K562 (cell line): ENCODE results near the gene XIRP1. TPM values are rescaled to one million over a fixed set of nuclear protein-coding genes. Genes with fewer than 3 reads are reported as not detected.
A peak's percentile ranks its signal among the peaks of the same experiment; 100 is the strongest.

ENCODE experiments used
- E2F1 ChIP-seq: sonication (generic); formaldehyde crosslinking; IDR thresholded peaks from 2 replicates; pipeline ENCODE4 v1.8.1; 2023; ENCODE audit warnings: mild to moderate bottlenecking, missing genetic modification reagents, moderate library complexity
- PATZ1 ChIP-seq: fragments of 250-450 bp; sonication (Bioruptor Pico); IDR thresholded peaks from 2 replicates; pipeline ENCODE4 v1.5.0; 2020; ENCODE audit warnings: mild to moderate bottlenecking, borderline replicate concordance
- PHB ChIP-seq: fragments of 250-450 bp; sonication (Bioruptor Pico); IDR thresholded peaks from 2 replicates; pipeline ENCODE4 v1.5.0; 2021
- POLR3A ChIP-seq: IDR thresholded peaks from 2 replicates; pipeline ENCODE4 v1.6.1; 2011; ENCODE audit warnings: borderline replicate concordance, mild to moderate bottlenecking, moderate library complexity; ENCODE audit not compliant: insufficient read length, insufficient read depth; ENCODE audit errors: extremely low read depth
- SIRT6 ChIP-seq: IDR thresholded peaks from one replicate; pipeline ENCODE4 v1.6.1; 2012; ENCODE audit warnings: low read depth, mild to moderate bottlenecking, control low read depth, inconsistent platforms, low read length, moderate library complexity
- SMAD4 ChIP-seq: fragments of 250-450 bp; sonication (Bioruptor Pico); conservative IDR thresholded peaks from 2 replicates; pipeline ENCODE4 v1.8.0; 2021; ENCODE audit warnings: inconsistent platforms, mild to moderate bottlenecking, moderate library complexity
- WHSC1 ChIP-seq: IDR thresholded peaks from one replicate; pipeline ENCODE4 v1.6.1; 2012; ENCODE audit warnings: low read length, control low read depth, inconsistent platforms
- ZNF232 ChIP-seq: sonication (generic); formaldehyde crosslinking; IDR thresholded peaks from 2 replicates; pipeline ENCODE4 v1.8.0; 2022; ENCODE audit warnings: mild to moderate bottlenecking, missing genetic modification reagents
- ZNF318 ChIP-seq, 2 experiments: fragments of 450-650 bp; IDR thresholded peaks; 2 replicates each; pipeline ENCODE4 v1.6.1; 2016; ENCODE audit warnings: mild to moderate bottlenecking in 2 of 2, borderline replicate concordance in 1 of 2, low read depth in 1 of 2, moderate library complexity in 1 of 2
- ZNF324 ChIP-seq: fragments of 250-450 bp; sonication (Bioruptor Pico); IDR thresholded peaks from 2 replicates; pipeline ENCODE4 v1.4.0; 2020; ENCODE audit warnings: mild to moderate bottlenecking
- ZNF507 ChIP-seq: conservative IDR thresholded peaks from 2 replicates; pipeline ENCODE4 v1.6.1; 2017; ENCODE audit warnings: missing genetic modification characterization, missing compliant biosample characterization
- ZNF551 ChIP-seq: fragments of 250-450 bp; sonication (Bioruptor Pico); IDR thresholded peaks from 2 replicates; pipeline ENCODE4 v1.5.0; 2021; ENCODE audit warnings: mild to moderate bottlenecking, moderate library complexity
- ZNF766 ChIP-seq: fragments of 200-800 bp; sonication (Bioruptor generic); conservative IDR thresholded peaks from 2 replicates; pipeline ENCODE4 v1.6.1; 2016; ENCODE audit warnings: missing genetic modification characterization, missing compliant biosample characterization
- polyA plus RNA-seq, 8 experiments: library from polyadenylated mRNA; depleted of rRNA in 4 of 8; stranded (reverse) in 5 of 8; unstranded in 3 of 8; fragments of >200 nt; fragmentation: Nextera tagmentation in 2 of 8; fragmentation: Illumina TruSeq in 1 of 8; extraction: Ambion mirVana in 2 of 8; extraction: Trizol in 1 of 8; gene quantifications; 2 replicates each; pipeline versions ENCODE4 v1.2.1 to v1.2.3, GENCODE V29; 2011 to 2014; ENCODE audit warnings: inconsistent platforms in 1 of 8, missing spikeins in 1 of 8
- total RNA-seq, 7 experiments: library from RNA; depleted of rRNA in 6 of 7; stranded (reverse); fragments of >200 nt in 6 of 7; fragmentation: Illumina TruSeq in 2 of 7; extraction: Trizol in 2 of 7; gene quantifications; 2 replicates each; pipeline versions ENCODE4 v1.2.1 to v1.2.3, GENCODE V29; 2011 to 2021; ENCODE audit warnings: low replicate concordance in 1 of 7
- TF ChIP-seq, protein P1 (sequence below): sonication (generic); formaldehyde crosslinking; IDR thresholded peaks from 2 replicates; pipeline ENCODE4 v1.8.0; 2022; ENCODE audit warnings: mild to moderate bottlenecking, missing genetic modification reagents

Gene XIRP1
- total and polyA plus RNA-seq, 9 of the 15 experiments (the other 6 are each of a cell fraction or from before 2014, with no cell fraction given): 0.03 to 0.27 (median 0.08) TPM; not detected in 3

DNA sequence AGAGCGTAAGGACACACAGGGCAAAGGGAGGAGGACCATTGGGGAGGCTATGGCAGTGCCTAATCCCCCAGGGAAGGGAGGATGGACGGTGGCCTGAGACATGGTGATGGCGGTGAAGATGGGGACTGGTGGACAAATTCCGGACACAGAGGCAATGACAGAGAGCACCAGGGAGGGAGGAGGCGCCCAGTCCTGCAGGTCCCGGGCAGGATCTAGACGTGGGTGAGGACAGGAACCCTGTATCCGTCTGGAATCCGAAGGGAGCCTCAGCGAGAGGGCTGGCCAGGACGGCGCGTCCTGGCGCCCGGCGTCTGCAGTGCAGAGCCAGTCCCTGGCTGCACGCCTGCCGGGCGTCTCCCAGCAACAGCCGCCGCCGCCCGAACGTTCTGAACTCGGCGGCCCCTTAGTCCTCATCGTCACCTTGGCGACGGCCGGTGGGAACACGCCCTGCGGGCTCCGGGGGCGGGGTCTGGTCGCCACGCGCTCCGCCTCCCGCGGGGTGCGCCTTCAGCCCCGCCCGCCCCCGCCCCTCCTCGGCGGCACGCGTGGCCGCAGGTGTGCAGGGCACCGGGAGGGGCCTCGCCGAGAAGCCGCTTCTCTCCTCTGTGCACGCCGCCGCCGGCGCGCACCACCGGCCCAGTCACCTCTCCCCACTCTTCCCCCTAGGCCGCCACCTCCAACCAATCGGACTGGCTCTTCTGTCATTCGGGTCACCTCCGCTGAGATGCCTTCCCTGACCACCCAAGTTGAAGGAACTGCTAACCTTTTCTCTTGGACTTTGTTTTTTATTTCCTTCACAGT lies 11.6 kb downstream of the XIRP1 start (continued):
- no peak for TF ChIP-seq POLR3A
- no peak for TF ChIP-seq E2F1
- no peak for TF ChIP-seq SIRT6
- TF ChIP-seq ZNF507 (tag): no peak
- TF ChIP-seq PATZ1 (CRISPR knock-in tag): no peak
- no peak for TF ChIP-seq ZNF766 (CRISPR knock-in tag)
- no peak for TF ChIP-seq ZNF324
- TF ChIP-seq ZNF318 (IDR thresholded peaks at IDR 0.05; ENCODE audit: borderline replicate concordance in 1 of 2, low read depth in 1 of 2): no peak
- no peak for TF ChIP-seq ZNF232 (CRISPR knock-in tag)
- TF ChIP-seq PHB (CRISPR knock-in tag): no peak
- TF ChIP-seq ZNF551 (CRISPR knock-in tag): no peak
- TF ChIP-seq, protein P1, sequence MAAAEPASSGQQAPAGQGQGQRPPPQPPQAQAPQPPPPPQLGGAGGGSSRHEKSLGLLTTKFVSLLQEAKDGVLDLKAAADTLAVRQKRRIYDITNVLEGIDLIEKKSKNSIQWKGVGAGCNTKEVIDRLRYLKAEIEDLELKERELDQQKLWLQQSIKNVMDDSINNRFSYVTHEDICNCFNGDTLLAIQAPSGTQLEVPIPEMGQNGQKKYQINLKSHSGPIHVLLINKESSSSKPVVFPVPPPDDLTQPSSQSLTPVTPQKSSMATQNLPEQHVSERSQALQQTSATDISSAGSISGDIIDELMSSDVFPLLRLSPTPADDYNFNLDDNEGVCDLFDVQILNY (CRISPR knock-in tag): no peak
- no peak for TF ChIP-seq WHSC1
- TF ChIP-seq SMAD4: peak; percentile 44; the same call in 1 of the 2 replicates
